Effector memory CD4-positive, alpha-beta T cell (primary cell): Measurements from ENCODE around the gene MBNL2.

Experiments
- DNase-seq, 3 donors: peaks; one replicate each; pipeline ENCODE4 v3.0.0-alpha.2; 2020
- H3K27ac ChIP-seq: 2 replicates; pipeline ENCODE4 v1.7.0; 2013; ENCODE audit warnings: mild to moderate bottlenecking, low read length, moderate library complexity; ENCODE audit not compliant: insufficient read depth, poor library complexity, severe bottlenecking
- H3K27me3 ChIP-seq: replicated peaks from 2 replicates; pipeline ENCODE4 v1.7.0; 2013; ENCODE audit warnings: mild to moderate bottlenecking, low read length; ENCODE audit not compliant: insufficient read depth, control insufficient read depth, poor library complexity, severe bottlenecking
- H3K36me3 ChIP-seq: 2 replicates; pipeline ENCODE4 v1.7.0; 2013; ENCODE audit warnings: mild to moderate bottlenecking, low read length, moderate library complexity; ENCODE audit not compliant: control insufficient read depth, insufficient read depth
- H3K4me1 ChIP-seq: 2 replicates; pipeline ENCODE4 v1.7.0; 2013; ENCODE audit warnings: low read length, mild to moderate bottlenecking; ENCODE audit not compliant: control insufficient read depth, insufficient read depth, poor library complexity, severe bottlenecking
- H3K4me3 ChIP-seq: 2 replicates; pipeline ENCODE4 v1.7.0; 2013; ENCODE audit warnings: low read length, low read depth, mild to moderate bottlenecking; ENCODE audit not compliant: insufficient read depth, poor library complexity, severe bottlenecking
- H3K9me3 ChIP-seq: 2 replicates; pipeline ENCODE4 v1.7.0; 2013; ENCODE audit warnings: mild to moderate bottlenecking, low read length, moderate library complexity; ENCODE audit not compliant: control insufficient read depth

MBNL2 gene

DNA sequence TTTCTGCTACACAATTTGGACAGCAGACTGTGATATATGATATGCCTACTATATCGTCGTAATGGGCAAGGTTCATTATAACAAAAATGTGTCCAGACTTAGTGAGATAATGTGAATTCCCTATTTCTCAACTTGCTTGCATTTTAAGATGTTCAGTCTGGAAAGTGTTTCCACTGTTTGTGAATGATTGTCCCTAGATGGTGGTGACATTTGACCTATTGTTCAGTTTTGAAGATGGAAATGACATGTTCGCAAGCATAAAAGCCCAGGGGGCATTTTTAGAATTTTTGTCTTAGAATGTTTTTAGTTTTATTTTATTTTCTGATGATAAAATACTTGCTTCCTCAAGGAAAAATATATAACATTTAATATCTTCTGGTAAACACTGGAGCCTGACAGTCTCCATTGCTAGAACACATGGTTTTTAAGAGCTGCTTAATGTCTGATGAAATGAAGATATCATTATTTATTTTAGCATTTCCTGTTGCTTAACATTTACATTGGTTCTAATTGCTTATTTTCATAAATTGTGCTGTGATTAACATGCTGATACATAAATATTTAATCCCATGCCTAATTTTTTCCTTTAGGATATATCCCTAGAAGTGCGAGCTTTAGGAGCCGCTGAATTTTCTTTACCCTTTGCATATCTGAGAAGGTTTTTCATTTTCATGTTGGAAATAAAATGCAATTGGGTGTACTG lies 27.1 kb downstream of the MBNL2 start:
- H3K4me1 ChIP-seq = no peaks in the 10 kb centered on the region
- H3K9me3 ChIP-seq = no peaks in the 10 kb centered on the region
- no peaks in the 10 kb centered on the region for H3K36me3 ChIP-seq
- DNase-seq = no peak
- no peaks in the 10 kb centered on the region for H3K27me3 ChIP-seq
- no peak overlapping the region for H3K4me3 ChIP-seq
- no peak overlapping the region for H3K27ac ChIP-seq

DNA sequence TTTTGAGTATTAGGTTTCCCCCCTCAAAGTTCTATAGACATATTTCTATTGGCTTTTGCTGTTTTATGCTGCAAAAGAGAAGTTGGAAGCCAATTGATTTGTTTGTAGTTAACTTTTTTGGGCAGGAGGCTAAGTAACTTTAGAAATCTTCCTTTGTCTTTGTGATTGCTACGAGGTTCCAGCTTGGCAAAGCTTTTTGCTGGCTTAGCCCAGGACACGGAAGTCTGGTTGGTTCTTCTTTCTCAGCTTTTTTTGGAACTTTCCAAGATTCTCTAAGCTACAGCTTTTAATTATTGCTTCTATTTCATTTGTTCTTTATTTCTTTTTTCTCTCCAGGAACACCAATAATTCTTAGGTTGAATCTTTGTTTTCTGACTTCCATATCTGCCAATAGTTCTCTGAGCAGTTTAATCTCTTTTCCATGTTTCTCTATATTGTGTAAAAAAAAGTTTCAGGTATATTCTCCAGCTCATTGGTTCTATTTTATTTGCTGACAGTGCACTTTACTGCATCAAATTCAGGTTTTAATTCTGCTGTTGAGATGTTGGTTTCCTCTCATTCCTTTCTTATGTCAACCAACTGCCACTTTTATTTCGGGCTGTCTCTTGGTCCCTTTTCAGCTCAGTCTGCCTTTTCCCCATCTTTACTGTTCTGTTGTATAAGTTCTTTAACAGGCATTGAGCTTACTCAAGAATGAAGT lies 27.8 kb downstream of the MBNL2 start:
- Histone ChIP-seq H3K27ac (no peak overlapping the region), H3K4me3 (no peak overlapping the region), H3K4me1 (no peaks in the 10 kb centered on the region), H3K36me3 (no peaks in the 10 kb centered on the region), H3K27me3 (no peaks in the 10 kb centered on the region), H3K9me3 (no peaks in the 10 kb centered on the region)
- DNase-seq = no peak

DNA sequence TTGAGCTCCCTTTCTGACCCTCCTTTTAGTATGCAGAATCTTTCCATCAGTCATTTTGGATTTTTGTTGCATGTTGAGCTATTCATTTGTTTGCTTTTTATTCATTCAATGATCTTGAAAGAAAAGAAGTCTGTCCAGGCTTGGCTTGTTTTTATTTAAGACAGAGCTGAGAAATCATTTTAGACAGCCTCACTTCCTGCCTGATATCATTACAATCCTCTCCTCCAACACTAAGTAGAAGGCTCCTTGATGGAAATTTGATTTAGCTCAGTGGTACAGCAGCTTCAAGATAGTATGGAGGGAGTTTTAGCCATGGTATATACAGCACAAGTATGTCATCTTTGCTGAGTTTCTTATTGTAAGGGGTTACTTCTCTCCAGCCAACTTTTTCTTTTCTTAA lies 28.4 kb downstream of the MBNL2 start:
- Histone ChIP-seq H3K4me3 (no peak overlapping the region), H3K9me3 (no peaks in the 10 kb centered on the region), H3K27ac (no peak overlapping the region)

DNA sequence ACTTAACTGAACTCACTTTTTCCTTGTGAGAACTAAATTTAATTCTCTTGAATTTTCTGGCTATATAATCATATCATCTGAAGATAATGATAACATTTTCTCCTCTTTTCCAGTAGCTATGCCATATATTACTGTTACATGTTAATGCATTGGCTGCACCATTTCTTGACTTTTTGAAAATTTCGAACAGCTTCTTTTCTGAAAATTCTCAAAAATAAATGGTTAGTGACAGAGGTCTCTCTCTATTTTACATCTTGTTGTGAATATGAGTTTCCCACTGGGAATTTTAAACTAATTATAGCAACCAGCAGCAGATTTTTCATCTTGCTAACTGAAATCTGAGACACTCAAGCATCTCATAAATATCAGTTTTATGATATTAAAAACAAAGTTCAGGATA lies 30.6 kb downstream of the MBNL2 start:
- Histone ChIP-seq H3K36me3 (no peaks in the 10 kb centered on the region), H3K27ac (no peak overlapping the region), H3K9me3 (no peaks in the 10 kb centered on the region), H3K4me3 (no peak overlapping the region), H3K27me3 (no peaks in the 10 kb centered on the region), H3K4me1 (peaks cover 11% of the 10 kb centered on the region)
- DNase-seq = no peak

More for the DNA sequence above, 28.4 kb downstream of the MBNL2 start:
- H3K36me3 ChIP-seq = no peaks in the 10 kb centered on the region
- no peaks in the 10 kb centered on the region for H3K4me1 ChIP-seq
- DNase-seq = no peak
- no peaks in the 10 kb centered on the region for H3K27me3 ChIP-seq

DNA sequence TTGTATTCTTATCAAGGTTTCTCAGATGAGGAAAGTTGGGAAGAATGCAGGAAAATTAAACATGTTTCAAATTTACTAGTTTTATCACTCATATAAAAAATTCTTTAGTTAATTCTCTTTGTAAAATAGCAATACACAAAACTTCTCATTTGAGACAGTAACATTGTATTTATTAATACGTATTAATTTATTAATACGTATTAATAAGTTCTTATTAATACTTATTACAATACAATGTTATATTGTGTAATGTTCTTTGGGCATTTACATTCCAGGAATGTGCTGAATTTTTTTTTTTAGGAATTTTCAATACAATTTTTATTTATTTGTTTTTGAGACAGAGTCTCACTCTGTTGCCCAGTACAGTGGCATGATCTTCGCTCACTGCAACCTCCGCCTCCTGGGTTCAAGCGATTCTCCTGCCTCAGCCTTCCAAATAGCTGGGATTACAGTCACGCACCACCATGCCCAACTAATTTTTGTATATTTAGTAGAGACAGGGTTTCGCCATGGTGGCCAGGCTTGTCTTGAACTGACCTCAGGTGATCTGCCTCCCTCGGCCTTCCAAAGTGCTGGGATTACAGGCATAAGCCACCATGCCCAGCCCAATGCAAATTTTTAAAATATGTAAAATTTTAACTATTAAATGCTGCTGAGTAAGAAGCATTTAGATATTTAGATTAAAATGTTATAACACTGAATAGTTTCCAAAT lies 31.6 kb downstream of the MBNL2 start:
- H3K27ac ChIP-seq = no peak overlapping the region
- H3K9me3 ChIP-seq = no peaks in the 10 kb centered on the region
- DNase-seq = no peak
- H3K4me3 ChIP-seq = no peak overlapping the region
- H3K36me3 ChIP-seq = no peaks in the 10 kb centered on the region
- no peaks in the 10 kb centered on the region for H3K27me3 ChIP-seq
- peaks cover 17% of the 10 kb centered on the region for H3K4me1 ChIP-seq

DNA sequence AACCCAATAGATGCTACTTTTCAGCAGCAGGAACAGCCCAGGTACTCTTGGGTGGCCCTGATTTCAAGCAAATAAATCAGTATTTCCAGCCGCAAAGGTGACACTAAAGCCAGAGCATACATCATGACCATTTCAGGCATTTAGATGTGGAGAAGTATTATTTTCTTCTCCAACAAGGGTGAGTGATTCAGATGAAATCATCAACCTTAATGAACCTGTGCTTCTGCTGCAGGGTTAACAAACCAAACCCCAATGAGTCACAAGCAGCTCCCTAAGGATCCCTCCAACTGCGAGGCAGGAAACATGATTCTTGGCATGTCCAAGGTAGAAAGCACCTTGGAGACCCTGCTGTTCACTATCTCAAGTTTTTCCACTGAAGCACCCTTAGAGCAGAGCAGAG lies 32.7 kb downstream of the MBNL2 start:
- H3K27ac ChIP-seq = no peak overlapping the region
- H3K4me1 ChIP-seq = peaks cover 19% of the 10 kb centered on the region
- H3K4me3 ChIP-seq = no peak overlapping the region
- no peak for DNase-seq
- H3K27me3 ChIP-seq = no peaks in the 10 kb centered on the region
- no peaks in the 10 kb centered on the region for H3K36me3 ChIP-seq
- no peaks in the 10 kb centered on the region for H3K9me3 ChIP-seq

DNA sequence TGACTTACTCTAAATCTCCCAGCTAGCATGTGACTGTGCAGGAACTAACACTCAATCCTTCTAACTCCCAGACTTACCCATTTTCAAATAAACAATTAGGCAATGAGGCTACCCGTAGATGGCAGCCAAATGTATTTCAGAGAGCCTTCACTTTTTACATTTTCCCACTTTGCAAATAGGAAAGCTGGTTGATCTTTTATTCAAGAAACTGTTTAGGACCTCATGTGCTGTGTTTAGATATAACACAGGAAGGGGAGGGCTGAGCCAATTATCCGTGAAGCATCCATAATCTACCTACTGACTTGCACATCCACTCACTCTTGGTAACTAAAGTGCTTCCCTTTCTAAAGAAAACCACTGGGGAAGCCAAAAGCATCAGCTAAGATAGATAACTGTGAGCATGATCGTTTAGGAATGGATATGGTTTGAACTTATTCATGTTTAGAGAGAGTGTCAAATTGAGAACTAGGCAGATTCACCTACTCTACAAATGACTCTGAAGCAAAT lies 33.4 kb downstream of the MBNL2 start:
- H3K27me3 ChIP-seq = no peaks in the 10 kb centered on the region
- H3K4me3 ChIP-seq = no peak overlapping the region
- no peak for DNase-seq
- H3K36me3 ChIP-seq = no peaks in the 10 kb centered on the region
- no peak overlapping the region for H3K27ac ChIP-seq
- H3K4me1 ChIP-seq = peaks cover 19% of the 10 kb centered on the region
- H3K9me3 ChIP-seq = no peaks in the 10 kb centered on the region

DNA sequence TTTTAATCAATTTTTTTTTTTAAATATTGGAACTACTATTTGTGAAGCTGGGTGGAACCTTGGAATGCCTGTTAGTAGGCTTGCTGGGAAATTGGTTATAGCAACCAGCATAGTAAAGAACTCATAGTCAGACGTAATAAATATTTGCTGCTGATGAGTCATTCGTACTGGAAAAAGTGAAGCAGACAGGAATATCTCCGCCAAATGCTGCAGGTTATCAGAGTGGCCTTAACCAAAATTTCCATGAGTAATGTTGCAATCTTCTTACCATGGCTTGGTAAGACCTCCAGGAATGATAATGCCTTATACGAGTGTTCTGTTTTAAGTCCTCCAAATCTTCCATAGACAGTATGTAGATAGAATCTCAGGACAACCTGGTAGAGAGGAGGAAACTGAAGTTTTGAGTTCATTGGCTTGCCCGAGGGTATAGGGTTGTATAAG lies 34.2 kb downstream of the MBNL2 start:
- DNase-seq = no peak

DNA sequence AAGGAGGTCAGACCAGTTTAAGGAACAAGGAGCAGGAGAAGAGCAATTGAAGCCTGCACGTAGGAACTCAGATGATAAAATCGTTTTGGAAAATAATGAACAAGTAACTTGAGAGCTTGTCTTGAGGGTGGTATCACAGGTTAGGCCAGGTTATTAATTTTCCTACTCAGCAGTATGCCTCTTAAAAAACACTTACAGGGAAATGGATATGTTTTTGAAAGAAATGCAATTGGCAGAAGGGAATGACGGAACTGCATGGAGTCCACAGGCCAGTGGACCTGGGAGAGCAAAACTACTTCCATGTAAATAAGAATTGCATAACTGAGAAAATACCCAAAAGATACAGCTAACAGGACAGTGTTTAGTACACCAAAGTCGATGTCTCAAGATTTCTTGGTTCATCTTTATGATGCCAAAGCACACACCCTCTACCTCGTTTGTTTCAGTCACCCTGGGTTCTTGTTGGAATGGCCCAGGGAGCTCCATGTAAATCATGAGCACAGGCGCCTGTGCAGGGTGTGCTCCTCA lies 35.2 kb downstream of the MBNL2 start:
- no peak overlapping the region for H3K27ac ChIP-seq
- H3K27me3 ChIP-seq = no peaks in the 10 kb centered on the region
- peaks cover 33% of the 10 kb centered on the region for H3K4me1 ChIP-seq
- H3K36me3 ChIP-seq = no peaks in the 10 kb centered on the region
- H3K9me3 ChIP-seq = no peaks in the 10 kb centered on the region
- no peak overlapping the region for H3K4me3 ChIP-seq
- DNase-seq = no peak

More for the DNA sequence above, 34.2 kb downstream of the MBNL2 start:
- H3K27ac ChIP-seq = no peak overlapping the region
- H3K27me3 ChIP-seq = no peaks in the 10 kb centered on the region
- no peaks in the 10 kb centered on the region for H3K36me3 ChIP-seq
- H3K4me3 ChIP-seq = no peak overlapping the region
- H3K9me3 ChIP-seq = no peaks in the 10 kb centered on the region
- H3K4me1 ChIP-seq = peaks cover 25% of the 10 kb centered on the region
